IMR-90 (cell line): ENCODE measurements around the gene TMEM54.

ENCODE experiments used
- BHLHE40 ChIP-seq: fragments of 150-350 bp; IDR thresholded peaks from 2 replicates; pipeline ENCODE4 v1.6.1; 2016; ENCODE audit warnings: mild to moderate bottlenecking, low read depth, low read length
- CEBPB ChIP-seq: IDR thresholded peaks from 2 replicates; pipeline ENCODE4 v1.6.1; 2012; ENCODE audit warnings: low read depth, low read length, improper control_type of control experiment
- CTCF ChIP-seq: conservative IDR thresholded peaks from 2 replicates; pipeline ENCODE4 v1.5.1; 2012; ENCODE audit warnings: mild to moderate bottlenecking, low read depth, low read length, improper control_type of control experiment
- ELK1 ChIP-seq: fragments of 150-350 bp; IDR thresholded peaks from 2 replicates; pipeline ENCODE4 v1.6.1; 2016; ENCODE audit warnings: low read depth, mild to moderate bottlenecking, low read length, moderate library complexity, borderline replicate concordance
- MAZ ChIP-seq: IDR thresholded peaks from 2 replicates; pipeline ENCODE4 v1.6.1; 2012; ENCODE audit warnings: low read depth, mild to moderate bottlenecking, low read length, improper control_type of control experiment, moderate library complexity, borderline replicate concordance
- MXI1 ChIP-seq: IDR thresholded peaks from 2 replicates; pipeline ENCODE4 v1.6.1; 2012; ENCODE audit warnings: low read depth, mild to moderate bottlenecking, low read length, moderate library complexity, borderline replicate concordance
- NFE2L2 ChIP-seq: fragments of 150-350 bp; IDR thresholded peaks from 2 replicates; pipeline ENCODE4 v1.6.1; 2016; ENCODE audit warnings: low read depth, mild to moderate bottlenecking, low read length
- POLR2A ChIP-seq: IDR thresholded peaks from 2 replicates; pipeline ENCODE4 v1.6.1; 2012; ENCODE audit warnings: mild to moderate bottlenecking, low read depth, low read length
- RAD21 ChIP-seq: IDR thresholded peaks from 2 replicates; pipeline ENCODE4 v1.6.1; 2012; ENCODE audit warnings: low read length, improper control_type of control experiment
- SMC3 ChIP-seq: fragments of 150-350 bp; IDR thresholded peaks from 2 replicates; pipeline ENCODE4 v1.6.1; 2016; ENCODE audit warnings: low read depth, mild to moderate bottlenecking, antibody characterized with exemption, low read length, moderate library complexity
- USF2 ChIP-seq: fragments of 150-350 bp; IDR thresholded peaks from 2 replicates; pipeline ENCODE4 v1.6.1; 2017; ENCODE audit warnings: mild to moderate bottlenecking, antibody characterized with exemption, low read length, low read depth

- TF ChIP-seq CTCF: no peak
- no peak for TF ChIP-seq MXI1
- no peak for TF ChIP-seq USF2
- TF ChIP-seq POLR2A: no peak
- TF ChIP-seq SMC3: no peak
- no peak for TF ChIP-seq BHLHE40
- TF ChIP-seq NFE2L2: no peak
- TF ChIP-seq RAD21: no peak
- no peak for TF ChIP-seq ELK1
- TF ChIP-seq CEBPB: no peak
- no peak for TF ChIP-seq MAZ
Observed at GRCh38 chr1:32863218-32863880, 37.8 kb downstream of the TMEM54 start.
